AG20443 (cell line): ENCODE measurements around the gene UBE2D1.
A peak's percentile ranks its signal among the peaks of the same experiment; 100 is the strongest.
"Not testable (repeated sequence)": the region's sequence is repeated elsewhere in the genome, so short reads cannot be mapped to it uniquely, and the experiment has no call there.

Source experiments
- DNase-seq: peaks from one replicate; pipeline ENCODE4 v3.0.0; 2012; ENCODE audit warnings: low spot score, mixed read lengths

The UBE2D1 gene

GRCh38 chr10:58384095-58384494, 49.3 kb downstream of the UBE2D1 start:
- no peak for DNase-seq

- no peak for DNase-seq
Measured at GRCh38 chr10:58384544-58384998, 49.8 kb downstream of the UBE2D1 start.

- DNase-seq, result peak; percentile 98
Measured at GRCh38 chr10:58384999-58385783, 50.4 kb downstream of the UBE2D1 start, which contains the start of gene TFAM. Gene TFAM (plus strand): TSS chr10:58385410. CDS start chr10:58385548, 138 bp downstream.

- DNase-seq, result peak; percentile 33
Measured at GRCh38 chr10:58385784-58386112, 50.9 kb downstream of the UBE2D1 start.

GRCh38 chr10:58389024-58389423, 54.2 kb downstream of the UBE2D1 start:
- no peak for DNase-seq

GRCh38 chr10:58393317-58393716, 58.5 kb downstream of the UBE2D1 start:
- DNase-seq, result no peak

- no peak for DNase-seq
Measured at GRCh38 chr10:58394471-58394870, 59.7 kb downstream of the UBE2D1 start.

- DNase-seq, result no peak
Measured at GRCh38 chr10:58396057-58396456, 61.3 kb downstream of the UBE2D1 start.

- no peak for DNase-seq
Measured at GRCh38 chr10:58397830-58398229, 63.0 kb downstream of the UBE2D1 start.

- DNase-seq, result peak; percentile 51
Measured at GRCh38 chr10:58399410-58399809, 64.6 kb downstream of the UBE2D1 start.

- DNase-seq, result no peak
Measured at GRCh38 chr10:58400609-58401008, 65.8 kb downstream of the UBE2D1 start.

GRCh38 chr10:58404001-58404400, 69.2 kb downstream of the UBE2D1 start:
- DNase-seq, result no peak

- DNase-seq, result no peak
Measured at GRCh38 chr10:58409956-58410610, 75.3 kb downstream of the UBE2D1 start.

GRCh38 chr10:58412502-58412961, 77.7 kb downstream of the UBE2D1 start:
- peak; percentile 78 for DNase-seq

GRCh38 chr10:58414270-58415041, 79.7 kb downstream of the UBE2D1 start:
- DNase-seq, result peak; percentile 73

GRCh38 chr10:58415757-58416156, 81.0 kb downstream of the UBE2D1 start:
- DNase-seq, result no peak

- DNase-seq, result not testable (repeated sequence)
Measured at GRCh38 chr10:58417902-58418301, 83.1 kb downstream of the UBE2D1 start.
